ENCODE data around the gene CASP8.

GRCh38 chr2:201254081-201254730 lies 6.1 kb upstream of the CASP8 start:
- TF ChIP-seq CTCF (IDR thresholded peaks at IDR 0.05) (no peak), POLR2AphosphoS5 (IDR thresholded peaks at IDR 0.05; ENCODE audit: low read depth, low read length) (no peak), REST (IDR thresholded peaks at IDR 0.05; ENCODE audit: insufficient read depth in 1 of 2, low read depth in 2 of 2, low read length in 1 of 2) (no peak), SIN3A (IDR thresholded peaks at IDR 0.05; ENCODE audit: borderline replicate concordance, insufficient read depth, low read depth, low read length) (no peak)

Measured in Panc1 (cell line).